GM12801 (cell line): ENCODE data around the gene PRPF6.

Source experiments
- TF ChIP-seq, protein P1 (sequence below): IDR thresholded peaks from one replicate; pipeline ENCODE4 v1.5.1; 2011; ENCODE audit warnings: control low read depth; ENCODE audit not compliant: insufficient read length; ENCODE audit errors: extremely low read depth

Gene PRPF6

DNA sequence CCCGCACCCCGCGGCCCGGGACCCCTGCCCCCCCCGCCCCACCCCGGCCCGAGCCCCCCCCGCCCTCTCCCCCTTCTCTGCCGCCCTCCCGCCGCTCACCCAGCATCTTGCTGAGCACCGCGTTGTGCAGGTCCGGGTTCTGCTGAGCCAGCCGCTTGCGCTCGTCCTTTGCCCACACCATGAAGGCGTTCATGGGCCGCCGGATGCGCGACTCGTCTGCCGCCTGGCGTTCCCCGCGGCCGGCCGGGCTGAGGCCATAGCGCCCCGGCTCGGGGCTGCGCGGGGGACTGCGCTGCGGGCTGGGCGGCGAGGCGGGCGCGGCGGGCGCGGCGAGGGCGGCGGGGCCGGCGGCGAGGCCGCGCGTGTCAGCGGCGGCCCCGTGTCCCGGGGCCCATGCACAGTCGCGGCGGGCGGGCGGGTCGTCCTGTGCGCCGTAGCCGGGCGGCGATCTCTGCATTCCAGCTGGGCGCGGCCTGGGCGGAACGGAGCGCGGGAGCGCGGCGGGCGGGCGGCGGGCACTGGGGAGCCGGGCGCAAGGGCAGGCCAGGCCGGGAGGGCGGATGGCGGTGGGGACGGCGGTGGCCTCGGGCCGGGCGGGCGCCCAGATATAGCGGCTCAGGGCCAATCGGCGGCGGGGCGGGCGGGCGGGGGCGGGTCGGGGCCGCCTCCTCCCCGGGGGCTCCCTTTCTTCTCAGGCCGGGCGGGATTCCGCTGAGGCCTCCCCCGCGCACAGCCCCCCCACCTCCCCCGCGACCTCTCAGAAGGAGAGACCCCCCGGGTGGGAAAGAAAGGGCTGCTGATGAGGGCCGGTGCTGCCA is 68.3 kb downstream of the PRPF6 start, which contains the start of gene SOX18:
Gene SOX18 (minus strand): TSS at position 580 of the 818 bp plus-strand sequence. CDS start 123 bp downstream, at position 457.
- TF ChIP-seq, protein P1, sequence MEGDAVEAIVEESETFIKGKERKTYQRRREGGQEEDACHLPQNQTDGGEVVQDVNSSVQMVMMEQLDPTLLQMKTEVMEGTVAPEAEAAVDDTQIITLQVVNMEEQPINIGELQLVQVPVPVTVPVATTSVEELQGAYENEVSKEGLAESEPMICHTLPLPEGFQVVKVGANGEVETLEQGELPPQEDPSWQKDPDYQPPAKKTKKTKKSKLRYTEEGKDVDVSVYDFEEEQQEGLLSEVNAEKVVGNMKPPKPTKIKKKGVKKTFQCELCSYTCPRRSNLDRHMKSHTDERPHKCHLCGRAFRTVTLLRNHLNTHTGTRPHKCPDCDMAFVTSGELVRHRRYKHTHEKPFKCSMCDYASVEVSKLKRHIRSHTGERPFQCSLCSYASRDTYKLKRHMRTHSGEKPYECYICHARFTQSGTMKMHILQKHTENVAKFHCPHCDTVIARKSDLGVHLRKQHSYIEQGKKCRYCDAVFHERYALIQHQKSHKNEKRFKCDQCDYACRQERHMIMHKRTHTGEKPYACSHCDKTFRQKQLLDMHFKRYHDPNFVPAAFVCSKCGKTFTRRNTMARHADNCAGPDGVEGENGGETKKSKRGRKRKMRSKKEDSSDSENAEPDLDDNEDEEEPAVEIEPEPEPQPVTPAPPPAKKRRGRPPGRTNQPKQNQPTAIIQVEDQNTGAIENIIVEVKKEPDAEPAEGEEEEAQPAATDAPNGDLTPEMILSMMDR = no peak

DNA sequence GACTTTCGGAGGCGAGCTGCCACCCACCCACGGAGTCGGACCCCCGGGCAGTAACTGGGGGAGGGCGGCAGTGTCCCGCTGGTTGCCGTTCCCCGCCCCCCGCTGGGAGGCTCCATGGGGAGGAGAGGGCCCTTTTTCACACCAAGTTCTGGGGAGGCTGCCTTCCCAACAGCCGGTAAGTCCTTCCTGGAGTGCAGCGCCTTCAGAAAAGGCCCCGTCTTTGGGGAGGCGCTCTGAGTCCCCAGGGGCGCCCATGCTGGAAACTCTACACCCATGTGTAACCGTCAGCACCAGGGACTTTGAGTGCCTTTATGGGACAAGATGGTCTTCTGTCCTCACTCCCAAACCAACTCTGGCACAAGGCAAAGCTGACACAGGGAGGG is 68.9 kb downstream of the PRPF6 start:
- TF ChIP-seq, protein P1 = no peak

DNA sequence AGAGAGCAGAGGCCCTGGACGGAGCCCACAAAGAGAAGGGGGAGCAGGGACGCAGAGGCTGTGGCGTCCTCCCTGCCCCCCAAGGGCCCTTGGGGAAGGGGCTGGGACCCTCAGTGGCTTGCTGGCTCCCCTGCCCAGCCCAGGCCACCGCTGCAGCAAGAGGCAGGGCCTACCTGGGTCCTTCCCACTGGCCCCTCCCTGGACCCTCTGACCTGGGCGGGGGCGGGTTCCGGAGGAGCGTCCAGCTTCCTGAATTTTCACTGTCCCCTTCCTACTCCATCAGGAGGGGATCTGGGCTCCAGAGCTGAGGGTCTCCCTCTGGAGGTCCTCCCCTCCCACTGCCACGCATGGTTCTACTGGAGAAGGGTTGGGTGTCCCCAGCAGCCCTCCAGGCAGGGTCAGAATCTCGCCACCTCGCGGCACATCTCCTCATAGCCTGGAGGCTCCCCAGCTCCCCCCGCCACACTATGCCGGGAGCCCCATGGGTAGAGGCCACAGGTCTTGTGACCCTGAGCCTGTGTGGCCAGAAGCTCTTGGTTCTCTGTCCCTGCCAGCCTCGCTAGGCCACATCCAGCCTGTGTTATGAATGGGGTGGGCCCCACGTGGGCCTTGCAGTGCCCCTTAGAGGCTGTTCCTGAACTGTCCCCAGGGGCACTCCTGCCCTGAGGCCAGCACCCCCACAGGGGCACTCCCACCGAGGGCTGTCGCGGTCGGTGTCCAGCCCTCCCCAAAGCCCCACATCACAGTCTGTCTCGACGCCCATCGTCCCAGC is 69.5 kb downstream of the PRPF6 start:
- TF ChIP-seq, protein P1 = no peak

DNA sequence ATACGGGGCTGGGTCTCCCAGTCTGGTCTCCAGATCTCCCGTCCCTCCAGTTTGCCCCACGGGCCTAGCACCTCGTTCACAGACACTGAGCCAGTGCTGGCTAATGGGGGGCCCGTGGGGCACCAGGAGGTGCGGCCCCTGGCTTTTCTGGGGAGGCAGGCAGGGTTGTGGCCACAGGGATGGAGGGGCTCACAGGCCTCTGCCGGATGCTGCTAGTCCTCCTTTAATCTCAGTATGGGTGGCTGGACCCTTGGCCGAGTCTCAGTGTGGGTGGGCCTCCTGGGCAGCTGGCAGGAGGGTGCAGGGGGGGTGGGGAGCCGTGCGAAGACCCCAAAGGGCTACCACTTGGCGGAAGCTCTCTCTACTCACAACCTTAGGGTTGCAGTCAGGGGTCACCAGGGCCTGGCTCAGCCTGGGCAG is 70.1 kb downstream of the PRPF6 start:
- TF ChIP-seq, protein P1 = no peak

DNA sequence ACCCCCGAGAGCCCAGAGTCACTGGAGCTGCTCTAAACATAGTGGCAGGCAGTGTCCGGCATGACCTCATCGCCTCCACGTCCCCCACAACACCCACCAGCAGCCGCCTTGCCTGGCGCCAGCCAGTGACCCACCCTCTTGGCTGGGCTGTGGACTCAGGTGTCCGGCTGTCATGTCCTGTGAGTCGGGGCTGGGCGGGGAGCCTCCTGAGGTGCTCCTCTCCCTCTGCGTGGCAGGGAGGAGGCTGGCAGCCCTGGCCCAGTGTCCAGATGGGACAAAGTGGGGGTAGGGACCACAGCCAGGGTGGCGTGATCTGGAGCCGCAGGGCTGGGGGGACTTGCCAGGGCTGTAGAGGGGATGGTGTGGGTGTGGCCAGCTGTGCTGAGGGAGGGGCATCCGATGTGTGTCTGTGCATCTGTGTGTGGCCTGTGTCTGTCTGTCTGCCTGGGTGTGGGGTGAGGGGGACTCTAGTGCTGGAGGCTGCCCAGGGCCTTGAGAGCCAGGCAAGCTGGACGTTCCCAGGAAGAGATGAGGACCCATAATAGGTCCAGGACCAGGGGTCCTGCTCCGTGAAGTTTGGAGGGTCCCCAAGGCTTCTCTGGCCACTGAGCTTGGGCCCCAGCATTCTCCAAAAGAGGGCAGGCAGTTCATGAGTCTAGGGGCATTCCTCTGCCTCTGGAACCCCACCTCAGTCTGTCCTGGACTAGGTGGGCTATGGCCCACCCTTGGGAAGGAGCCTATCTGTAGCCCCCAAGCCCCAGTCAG is 70.8 kb downstream of the PRPF6 start:
- TF ChIP-seq, protein P1 = no peak

DNA sequence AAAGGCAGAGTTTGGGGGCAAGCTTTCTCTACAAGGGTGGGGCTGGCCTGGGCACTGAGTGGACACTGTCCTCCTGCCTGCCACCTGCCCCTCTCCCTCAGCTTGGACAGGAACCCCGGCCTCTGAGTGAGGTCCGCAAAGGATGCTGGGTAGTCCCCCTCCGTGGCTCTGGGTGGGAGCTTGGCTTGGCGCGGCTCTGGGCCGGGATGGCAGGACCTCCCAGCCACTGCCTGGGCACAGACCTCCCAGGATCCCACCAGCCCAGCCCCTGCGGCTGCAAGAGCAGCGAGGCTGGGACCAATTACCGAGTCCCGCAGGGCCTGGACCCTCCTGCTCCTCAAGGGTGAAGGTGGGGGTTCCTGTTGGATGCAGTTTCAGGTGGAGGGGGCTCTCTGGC is 71.4 kb downstream of the PRPF6 start:
- TF ChIP-seq, protein P1 = no peak
